Renal pelvis (tissue), 4 donors: ENCODE data around the gene LENEP. TPM values are rescaled to one million over a fixed set of nuclear protein-coding genes. Genes with fewer than 3 reads are reported as not detected.
"Not testable (repeated sequence)": the region's sequence is repeated elsewhere in the genome, so short reads cannot be mapped to it uniquely, and the experiment has no call there.

ENCODE experiments used
- DNase-seq: peaks from one replicate; pipeline ENCODE4 v3.0.0-alpha.2; 2013
- polyA plus RNA-seq, 3 donors: library from polyadenylated mRNA; unstranded; fragments of 120-200 nt; gene quantifications; one replicate each; pipeline ENCODE4 v1.2.1, GENCODE V29; 2013; ENCODE audit not compliant: insufficient read length in 3 of 3

LENEP gene
- polyA plus RNA-seq, 3 donors = 0.36 to 1.5 (median 0.87) TPM

DNA sequence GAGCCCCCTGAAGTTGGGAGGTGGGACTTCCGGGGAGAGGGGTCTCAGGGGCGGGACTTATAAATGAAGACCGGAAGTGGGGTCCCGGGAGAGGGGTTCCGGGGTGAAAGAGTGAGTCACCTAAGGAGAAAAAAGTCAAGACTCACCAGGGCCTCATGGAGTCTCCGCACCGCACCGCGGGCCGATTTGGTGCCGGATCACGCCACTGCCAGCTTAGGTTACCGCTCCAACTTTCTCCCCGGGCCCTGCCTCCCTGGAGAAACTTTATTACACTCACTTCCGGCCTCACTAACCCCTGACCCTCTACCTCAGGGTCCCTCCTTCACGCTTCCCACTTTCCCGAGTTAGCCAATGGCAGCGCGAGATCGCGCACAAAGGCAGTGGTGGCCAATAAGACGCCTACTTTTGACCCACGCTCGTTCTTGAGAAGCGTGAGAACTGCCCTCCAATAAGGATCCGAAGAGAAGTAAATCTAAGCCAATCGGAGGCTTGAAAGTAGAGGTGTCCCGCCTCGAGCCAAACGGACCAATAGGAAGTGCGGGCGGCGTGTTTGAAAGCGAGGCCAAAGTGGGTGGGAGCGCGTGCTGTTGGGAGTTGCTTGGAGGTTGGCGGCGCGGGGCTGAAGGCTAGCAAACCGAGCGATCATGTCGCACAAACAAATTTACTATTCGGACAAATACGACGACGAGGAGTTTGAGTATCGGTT is 19.1 kb upstream of the LENEP start, which contains the start of gene CKS1B:
Gene CKS1B, plus strand, starts transcription at position 580 of the 706 bp plus-strand sequence. Its CDS starts 65 bp downstream, at position 645.
- DNase-seq = peak; percentile 100

GRCh38 chr1:154974808-154975408 is 18.5 kb upstream of the LENEP start:
- DNase-seq = peak; percentile 98

- no peak for DNase-seq
These were observed 17.9 kb upstream of the LENEP start for GRCh38 chr1:154975409-154976059.

- DNase-seq = not testable (repeated sequence)
These were observed 15.6 kb upstream of the LENEP start for GRCh38 chr1:154977762-154978161.

DNA sequence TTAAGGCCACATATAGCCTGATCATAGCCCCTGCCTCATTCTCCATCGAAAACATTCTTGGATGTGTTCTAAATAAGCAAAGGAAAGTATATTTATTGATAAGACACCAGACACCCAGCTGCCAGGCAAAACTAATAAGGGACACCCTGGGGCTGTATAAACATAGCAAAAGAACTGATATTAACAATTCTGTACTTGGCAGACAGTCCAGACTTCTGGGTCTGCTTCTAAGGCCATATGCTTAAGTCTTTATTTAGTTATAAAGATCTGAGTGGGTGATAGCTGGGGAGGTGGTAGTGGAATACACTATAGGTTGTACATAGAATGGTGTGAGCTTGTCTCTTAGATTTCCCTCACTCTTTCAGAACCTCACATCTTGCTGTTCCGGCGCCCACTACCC is 15.0 kb upstream of the LENEP start:
- DNase-seq = no peak

DNA sequence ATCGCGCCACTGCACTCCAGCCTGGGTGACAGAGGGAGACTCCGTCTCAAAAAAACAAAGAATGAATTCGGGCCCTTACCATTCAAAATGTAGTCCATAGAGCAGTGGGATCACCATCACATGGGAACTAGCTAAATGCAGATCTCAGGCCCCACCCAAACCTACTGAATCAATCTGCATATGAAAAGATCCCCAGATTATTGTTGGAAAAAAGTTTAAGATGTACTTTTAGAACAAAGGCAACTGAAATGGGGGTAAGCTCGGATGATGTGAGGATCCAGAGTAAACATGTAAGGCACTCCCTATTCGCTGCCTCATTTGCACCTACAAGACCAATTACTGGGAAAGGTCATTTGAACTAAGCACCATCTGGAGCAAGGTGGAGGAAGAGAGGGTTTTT is 11.0 kb upstream of the LENEP start:
- no peak for DNase-seq

- peak; percentile 100 for DNase-seq
These were observed 10.3 kb upstream of the LENEP start, which contains the start of gene FLAD1 for GRCh38 chr1:154982897-154983648. FLAD1 (plus strand) TSS chr1:154983344; CDS start chr1:154983695, 351 bp downstream.

DNA sequence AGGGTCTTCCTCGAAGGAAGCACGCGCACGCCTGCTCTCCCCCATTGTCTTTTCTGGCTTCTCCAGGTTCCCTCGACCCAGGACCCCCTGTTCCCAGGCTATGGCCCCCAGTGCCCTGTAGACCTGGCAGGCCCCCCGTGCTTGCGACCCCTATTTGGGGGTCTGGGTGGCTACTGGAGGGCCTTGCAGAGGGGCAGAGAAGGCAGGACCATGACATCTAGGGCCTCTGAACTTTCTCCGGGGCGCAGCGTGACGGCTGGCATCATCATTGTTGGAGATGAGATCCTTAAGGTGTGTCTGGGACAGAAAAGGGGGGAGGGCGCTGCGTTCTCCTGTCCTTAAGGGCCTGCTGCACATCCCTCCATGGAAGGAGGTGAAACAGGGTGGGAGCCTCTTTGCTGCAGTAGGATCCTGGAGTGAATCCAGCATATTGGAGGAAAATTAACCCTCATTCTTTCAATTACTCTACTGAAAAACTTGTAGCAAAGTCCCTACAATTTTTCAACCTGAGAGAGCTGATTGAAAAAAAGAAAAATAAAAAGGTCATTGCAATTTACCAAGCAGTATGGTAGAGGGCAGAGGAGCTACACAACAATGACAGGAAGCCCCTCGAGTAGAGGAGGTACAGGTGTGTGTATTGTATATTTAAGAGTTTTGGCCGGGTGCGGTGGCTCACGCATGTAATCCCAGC is 9.5 kb upstream of the LENEP start:
- no peak for DNase-seq

- DNase-seq = not testable (repeated sequence)
These were observed 6.7 kb upstream of the LENEP start for GRCh38 chr1:154986736-154987135.

GRCh38 chr1:154987326-154987725 is 6.1 kb upstream of the LENEP start:
- no peak for DNase-seq

DNA sequence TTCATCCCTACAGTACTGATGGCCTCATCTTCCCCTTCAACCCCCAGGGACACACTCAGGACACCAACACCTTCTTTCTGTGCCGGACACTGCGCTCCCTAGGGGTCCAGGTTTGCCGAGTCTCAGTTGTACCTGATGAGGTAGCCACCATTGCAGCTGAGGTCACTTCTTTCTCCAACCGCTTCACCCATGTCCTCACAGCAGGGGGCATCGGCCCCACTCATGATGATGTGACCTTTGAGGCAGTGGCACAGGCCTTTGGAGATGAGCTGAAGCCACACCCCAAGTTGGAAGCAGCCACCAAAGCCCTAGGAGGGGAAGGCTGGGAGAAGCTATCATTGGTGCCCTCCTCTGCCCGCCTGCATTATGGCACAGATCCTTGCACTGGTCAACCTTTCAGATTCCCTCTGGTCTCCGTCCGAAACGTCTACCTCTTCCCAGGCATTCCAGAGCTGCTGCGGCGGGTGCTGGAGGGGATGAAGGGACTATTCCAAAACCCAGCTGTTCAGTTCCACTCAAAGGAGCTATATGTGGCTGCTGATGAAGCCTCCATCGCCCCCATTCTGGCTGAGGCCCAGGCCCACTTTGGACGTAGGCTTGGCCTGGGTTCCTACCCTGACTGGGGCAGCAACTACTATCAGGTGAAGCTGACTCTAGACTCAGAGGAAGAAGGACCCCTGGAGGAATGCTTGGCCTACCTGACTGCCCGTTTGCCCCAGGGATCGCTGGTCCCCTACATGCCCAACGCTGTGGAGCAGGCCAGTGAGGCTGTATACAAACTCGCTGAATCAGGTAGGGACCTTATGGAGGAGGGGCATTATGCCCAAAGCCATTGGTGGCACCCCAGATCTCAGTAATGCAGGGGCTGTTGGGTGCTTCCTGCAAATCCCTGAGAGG is 5.1 kb upstream of the LENEP start:
- no peak for DNase-seq

GRCh38 chr1:154989195-154989860 is 4.1 kb upstream of the LENEP start:
- no peak for DNase-seq

DNA sequence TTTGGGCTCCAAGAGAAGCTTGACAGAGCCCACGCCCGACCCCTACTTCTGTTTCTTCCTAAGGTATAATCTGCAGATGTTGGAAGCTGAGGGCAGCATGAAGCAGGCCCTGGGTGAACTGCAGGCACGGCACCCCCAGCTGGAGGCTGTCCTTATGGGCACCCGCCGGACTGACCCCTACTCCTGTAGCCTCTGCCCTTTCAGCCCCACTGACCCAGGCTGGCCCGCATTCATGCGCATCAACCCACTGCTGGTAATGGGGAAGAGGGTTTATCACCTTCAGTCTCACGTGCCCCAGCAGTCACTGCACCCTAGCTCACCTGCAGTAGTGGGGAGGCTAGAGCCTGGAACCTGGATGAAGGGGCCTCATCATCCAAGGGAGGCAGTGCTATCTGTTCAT is 3.1 kb upstream of the LENEP start:
- no peak for DNase-seq

DNA sequence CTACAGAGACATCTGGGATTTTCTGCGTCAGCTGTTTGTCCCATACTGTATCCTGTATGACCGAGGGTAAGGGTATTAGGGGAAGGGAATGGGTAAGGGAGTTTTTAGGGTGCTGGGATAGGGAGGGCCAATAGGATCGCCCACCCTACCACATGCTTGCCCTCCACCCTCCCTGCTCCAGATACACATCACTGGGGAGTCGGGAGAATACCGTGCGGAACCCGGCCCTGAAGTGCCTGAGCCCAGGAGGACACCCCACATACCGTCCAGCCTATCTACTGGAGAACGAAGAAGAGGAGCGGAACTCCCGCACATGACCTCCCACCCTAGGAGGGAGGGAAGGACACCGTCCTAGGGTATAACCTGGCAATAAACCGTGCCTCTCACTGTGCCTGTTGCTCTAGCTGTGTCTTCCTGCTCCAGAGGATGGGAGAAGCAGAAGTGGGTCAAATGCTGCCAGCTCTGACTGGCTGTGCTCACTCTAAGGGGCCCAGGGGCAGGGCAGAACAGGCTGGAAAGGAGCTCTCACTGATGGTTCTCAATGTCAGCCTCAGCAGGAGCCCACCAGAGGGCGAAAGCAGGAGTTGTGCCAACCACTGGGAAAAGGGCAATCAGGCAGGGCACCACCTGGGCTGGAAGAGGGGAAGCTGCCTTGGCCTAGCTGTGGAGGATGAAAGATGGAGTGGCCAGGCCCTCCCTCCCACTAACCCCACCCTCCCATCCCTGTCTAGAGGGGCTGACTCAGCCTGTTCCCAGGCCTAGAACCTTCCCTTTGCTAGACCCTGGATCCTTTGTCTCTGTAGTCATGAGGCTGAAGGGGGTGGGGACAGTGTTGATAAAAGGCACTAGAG is 440 bp upstream of the LENEP start:
- DNase-seq = no peak

DNA sequence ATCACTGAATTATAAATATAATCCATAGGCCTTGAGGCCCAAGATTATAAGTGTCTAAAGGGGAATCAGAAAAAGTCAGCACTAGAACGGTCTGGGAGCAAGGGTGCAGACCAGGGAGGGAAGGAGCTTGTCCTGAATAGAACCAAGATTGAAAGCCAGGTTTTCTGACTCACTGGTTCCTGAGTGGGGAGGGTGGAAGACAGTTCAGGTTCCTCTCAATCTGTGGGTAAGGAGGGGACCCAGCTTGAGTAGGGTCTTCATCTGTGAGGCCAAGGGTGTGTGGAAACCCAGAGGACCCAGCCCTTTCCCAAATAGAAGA is 842 bp downstream of the LENEP start:
- no peak for DNase-seq

DNA sequence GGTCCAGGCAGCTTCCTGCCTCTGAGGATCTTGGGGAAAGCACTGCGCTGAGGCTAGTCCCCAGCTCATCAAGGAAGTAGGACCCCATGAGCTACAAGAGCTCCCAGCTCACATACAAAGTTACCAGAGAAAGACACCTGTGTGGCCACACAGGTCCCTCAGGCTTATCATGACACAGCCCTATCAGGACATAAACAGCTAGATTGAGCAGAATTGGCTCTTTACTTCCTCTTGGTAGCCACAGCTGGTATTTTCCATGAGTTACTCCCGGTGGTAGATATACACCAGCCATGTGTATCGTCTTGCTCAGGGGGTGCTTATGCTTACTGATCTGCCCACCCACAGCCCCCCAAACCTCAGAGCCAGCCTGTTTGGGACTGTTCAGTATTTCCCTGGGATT is 1.2 kb downstream of the LENEP start:
- no peak for DNase-seq

GRCh38 chr1:154995301-154995983 is 2.1 kb downstream of the LENEP start:
- not testable (repeated sequence) for DNase-seq

- no peak for DNase-seq
These were observed 3.7 kb downstream of the LENEP start for GRCh38 chr1:154996966-154997701.
